GM10266 (cell line): ENCODE data around the gene KBTBD4.
"Not testable (repeated sequence)": the region's sequence is repeated elsewhere in the genome, so short reads cannot be mapped to it uniquely, and the experiment has no call there.

ENCODE experiments used
- DNase-seq: peaks from one replicate; pipeline ENCODE4 v3.0.0; 2012; ENCODE audit errors: extremely low spot score
- TF ChIP-seq, protein P1 (sequence below): IDR thresholded peaks from 2 replicates; pipeline ENCODE4 v1.5.1; 2012; ENCODE audit warnings: mild to moderate bottlenecking, low read depth; ENCODE audit not compliant: control insufficient read depth, insufficient read depth; ENCODE audit errors: missing control alignments

KBTBD4 gene

DNA sequence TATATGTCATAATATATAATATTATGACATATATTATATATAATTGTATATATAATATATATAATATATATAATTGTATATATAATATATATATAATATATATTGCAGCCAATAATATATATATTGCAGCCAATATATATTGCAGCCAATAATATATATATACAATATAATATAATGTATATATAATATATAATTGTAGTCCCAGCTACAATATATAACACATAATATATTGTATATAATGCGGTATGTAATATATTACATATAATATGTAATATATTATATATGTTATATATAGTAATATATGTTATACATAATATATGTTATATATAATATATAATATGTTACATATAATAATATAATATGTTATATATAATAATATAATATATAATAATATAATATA is 20.1 kb downstream of the KBTBD4 start:
- no peak for DNase-seq
- TF ChIP-seq, protein P1, sequence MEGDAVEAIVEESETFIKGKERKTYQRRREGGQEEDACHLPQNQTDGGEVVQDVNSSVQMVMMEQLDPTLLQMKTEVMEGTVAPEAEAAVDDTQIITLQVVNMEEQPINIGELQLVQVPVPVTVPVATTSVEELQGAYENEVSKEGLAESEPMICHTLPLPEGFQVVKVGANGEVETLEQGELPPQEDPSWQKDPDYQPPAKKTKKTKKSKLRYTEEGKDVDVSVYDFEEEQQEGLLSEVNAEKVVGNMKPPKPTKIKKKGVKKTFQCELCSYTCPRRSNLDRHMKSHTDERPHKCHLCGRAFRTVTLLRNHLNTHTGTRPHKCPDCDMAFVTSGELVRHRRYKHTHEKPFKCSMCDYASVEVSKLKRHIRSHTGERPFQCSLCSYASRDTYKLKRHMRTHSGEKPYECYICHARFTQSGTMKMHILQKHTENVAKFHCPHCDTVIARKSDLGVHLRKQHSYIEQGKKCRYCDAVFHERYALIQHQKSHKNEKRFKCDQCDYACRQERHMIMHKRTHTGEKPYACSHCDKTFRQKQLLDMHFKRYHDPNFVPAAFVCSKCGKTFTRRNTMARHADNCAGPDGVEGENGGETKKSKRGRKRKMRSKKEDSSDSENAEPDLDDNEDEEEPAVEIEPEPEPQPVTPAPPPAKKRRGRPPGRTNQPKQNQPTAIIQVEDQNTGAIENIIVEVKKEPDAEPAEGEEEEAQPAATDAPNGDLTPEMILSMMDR: no peak

DNA sequence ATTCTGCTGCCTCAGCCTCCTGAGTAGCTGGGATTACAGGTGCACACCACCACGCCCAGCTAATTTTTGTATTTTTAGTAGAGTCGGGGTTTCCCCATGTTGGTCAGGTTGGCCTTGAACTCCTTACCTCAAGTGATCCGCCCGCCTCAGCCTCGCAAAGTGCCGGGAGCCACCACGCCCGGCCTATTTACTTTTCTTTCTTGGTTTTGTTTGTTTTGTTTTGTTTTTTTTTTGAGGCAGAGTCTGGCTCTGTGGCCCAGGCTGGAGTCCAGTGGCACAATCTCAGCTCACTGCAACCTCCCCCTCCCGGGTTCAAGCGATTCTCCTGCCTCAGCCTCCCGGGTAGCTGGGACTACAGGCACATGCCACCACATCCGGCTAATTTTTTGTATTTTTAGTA is 21.8 kb downstream of the KBTBD4 start:
- not testable (repeated sequence) for DNase-seq

DNA sequence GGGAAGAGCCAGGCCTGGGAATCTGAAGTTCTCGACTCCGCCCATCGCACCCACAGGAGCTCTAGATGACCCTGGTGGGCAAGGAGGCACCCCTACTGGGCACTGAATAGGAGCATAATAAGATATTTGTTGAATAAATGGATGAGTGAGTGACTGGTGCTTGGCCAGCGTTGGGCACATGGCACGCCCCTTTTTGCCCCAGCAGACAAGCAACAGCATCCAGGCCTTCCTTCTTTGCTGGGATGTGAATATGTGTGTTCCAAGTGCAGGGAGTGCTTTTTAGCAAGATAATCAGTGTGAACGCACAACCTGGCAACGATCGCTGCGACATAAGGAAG is 25.4 kb downstream of the KBTBD4 start:
- TF ChIP-seq, protein P1: no peak
- no peak for DNase-seq

DNA sequence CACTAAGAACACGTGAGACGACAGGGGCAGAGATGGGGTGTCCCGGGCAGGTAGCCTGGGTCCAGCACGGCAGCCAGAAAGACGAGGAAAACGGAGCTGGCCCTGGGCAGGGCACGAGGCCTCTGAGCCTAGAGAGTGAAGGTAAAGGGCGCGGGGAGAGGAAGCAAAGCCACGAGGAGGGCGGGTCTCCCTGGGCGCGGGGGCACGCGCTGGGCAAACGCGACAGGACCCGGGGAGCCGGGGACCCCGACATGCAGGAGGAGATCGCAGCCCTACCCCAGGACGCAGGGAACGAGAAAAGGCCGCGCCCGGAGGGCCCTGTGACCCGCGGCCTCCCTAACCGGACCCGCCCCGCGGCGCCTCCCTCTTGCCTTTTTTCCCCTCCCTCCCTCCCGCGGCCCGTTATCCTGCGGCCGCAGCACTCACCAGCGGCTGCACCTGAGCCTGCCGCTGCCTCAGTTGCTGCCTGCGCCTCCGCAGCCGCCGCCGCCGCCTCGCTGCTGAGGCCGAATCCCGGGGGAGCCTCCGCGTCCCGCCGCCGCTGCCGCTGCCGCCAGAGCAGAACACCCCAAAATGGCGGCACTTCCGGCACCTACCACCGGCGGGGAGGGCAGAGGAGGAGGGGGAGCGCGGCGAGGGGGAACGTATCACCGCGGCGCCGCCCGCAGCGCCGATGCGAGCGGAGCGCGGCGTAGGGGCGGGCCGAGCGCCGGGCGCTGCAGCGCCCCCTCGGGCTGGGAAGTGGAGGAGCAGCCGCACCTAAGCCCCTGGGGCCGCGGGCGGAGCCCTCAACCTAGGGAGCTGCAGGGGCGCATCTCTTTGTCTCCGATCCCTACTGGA is 26.0 kb downstream of the KBTBD4 start, which contains the start of gene CELF1:
CELF1 (minus strand) TSS at position 567 of the 840 bp plus-strand sequence. CDS start 53,609 bp downstream, outside the sequence.
- peak; percentile 92 for DNase-seq

DNA sequence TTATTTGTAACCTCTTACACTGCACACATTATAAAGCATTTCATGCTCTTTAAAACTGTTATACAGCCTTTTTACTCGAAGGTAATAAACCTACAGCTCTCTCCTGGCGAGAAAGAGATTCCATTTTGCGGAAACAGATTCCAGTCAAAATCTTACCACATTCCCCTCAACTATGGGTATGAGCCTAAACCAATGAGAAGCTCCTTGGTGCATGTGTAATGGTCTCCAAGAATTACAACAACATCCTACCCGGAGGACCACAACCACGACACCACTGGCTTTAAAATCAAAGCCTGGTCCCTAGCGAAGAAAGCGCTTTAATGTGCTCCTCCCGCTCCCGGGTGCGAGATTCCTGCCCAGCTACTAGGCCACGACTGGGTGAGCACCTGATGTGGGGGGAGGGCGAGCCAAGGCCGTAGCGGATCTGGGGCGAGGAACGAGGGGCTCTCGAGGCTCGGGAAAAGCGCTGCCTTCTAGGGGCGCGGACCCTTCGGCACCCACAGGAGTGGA is 26.7 kb downstream of the KBTBD4 start:
- DNase-seq: no peak
- TF ChIP-seq, protein P1: no peak

More for the DNA sequence above, 26.0 kb downstream of the KBTBD4 start, which contains the start of gene CELF1:
- TF ChIP-seq, protein P1: peak; percentile 95

DNA sequence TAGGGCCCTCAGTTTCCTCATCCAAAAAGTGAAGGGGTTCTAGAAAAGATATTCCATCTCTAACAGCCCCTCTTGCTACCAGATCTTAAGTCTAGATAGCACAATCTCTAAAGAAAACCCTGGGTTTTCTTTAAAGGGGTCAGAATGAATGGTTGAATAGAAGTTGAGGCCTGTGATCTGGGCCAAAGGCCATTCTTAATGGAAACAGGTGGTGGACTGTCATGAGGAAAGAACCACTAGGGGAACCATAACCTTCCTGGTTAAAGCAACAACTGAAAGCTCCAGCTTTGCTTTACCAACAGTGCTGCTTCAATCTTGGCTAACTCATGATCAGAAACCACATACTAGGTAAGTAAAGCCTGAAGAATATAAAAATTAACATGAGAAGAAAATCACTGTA is 27.7 kb downstream of the KBTBD4 start:
- peak; percentile 45 for DNase-seq
- TF ChIP-seq, protein P1: peak; percentile 32

DNA sequence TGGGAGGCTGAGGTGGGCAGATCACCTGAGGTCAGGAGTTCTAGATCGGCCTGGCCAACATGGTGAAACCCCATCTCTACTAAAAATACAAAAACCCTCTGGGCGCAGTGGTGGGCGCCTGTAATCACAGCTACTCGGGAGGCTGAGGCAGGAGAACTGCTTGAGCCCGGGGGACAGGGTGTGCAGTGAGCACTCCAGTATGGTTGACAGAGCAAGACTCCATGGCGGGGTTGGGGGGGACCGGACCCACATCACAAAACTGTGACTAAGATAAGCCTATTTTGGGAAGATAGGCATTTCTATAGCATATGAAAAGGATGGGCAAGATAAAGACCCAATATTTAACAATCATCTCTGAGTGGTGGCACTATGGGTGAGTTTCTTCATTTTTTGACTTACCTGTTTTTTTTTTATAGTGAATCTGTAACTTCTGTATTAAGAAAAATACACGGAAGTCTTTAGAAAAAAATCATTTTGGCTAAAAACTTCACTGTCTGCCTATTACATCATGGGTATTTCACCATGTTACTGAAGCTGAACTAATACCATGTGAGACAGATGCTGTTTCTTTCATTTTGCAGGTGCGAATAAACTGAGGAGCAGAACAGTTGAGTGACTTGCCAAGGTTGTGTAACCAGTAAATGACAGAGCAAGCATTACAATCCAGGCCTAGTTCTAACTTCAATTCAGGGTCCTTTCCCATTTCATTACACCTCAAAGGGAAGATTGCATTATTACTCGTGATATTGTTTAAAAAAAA is 28.3 kb downstream of the KBTBD4 start:
- TF ChIP-seq, protein P1: no peak
- no peak for DNase-seq

DNA sequence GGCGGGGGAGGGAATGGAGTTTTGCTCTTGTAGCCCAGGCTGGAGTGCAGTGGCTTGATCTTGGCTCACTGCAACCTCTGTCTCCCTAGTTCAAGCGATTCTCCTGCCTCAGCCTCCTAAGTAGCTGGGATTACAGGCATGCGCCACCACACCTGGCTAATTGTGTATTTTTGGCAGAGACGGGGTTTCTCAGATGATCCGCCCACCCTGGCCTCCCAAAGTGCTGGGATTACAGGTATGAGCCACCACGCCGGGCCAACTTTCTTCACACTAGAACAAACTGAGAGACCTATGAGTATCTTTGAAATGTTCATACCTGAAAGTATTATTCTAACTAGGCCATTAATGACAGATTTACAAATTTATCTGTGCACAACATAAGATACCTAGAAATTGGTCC is 32.5 kb downstream of the KBTBD4 start:
- not testable (repeated sequence) for DNase-seq
